B cell (primary cell): Measurements from ENCODE around the gene ARHGEF37. TPM values are rescaled to one million over a fixed set of nuclear protein-coding genes. Genes with fewer than 3 reads are reported as not detected.

Source experiments
- ATAC-seq: fragments of 200-7000 bp; cut with Tn5 transposase; one replicate; pipeline ENCODE4 v1.10.0; 2021; ENCODE audit warnings: low read depth, mild to moderate bottlenecking, moderate number of reproducible peaks, moderate library complexity
- CTCF ChIA-PET: fragments of 350-600 bp; sonication (Branson Sonifier 250); formaldehyde crosslinking; loops from one replicate; lab custom pipeline; 2021; ENCODE audit warnings: antibody characterized with exemption, inconsistent platforms; lab: Charles Lee
- POLR2A ChIA-PET: fragments of 350-600 bp; sonication (Branson Sonifier 250); formaldehyde crosslinking; loops from one replicate; lab custom pipeline; 2021; ENCODE audit warnings: antibody characterized with exemption; lab: Charles Lee
- DNase-seq: peaks from one replicate; pipeline ENCODE4 v3.0.0; 2013
- H2AFZ ChIP-seq: 2 replicates; pipeline ENCODE4 v1.6.1; 2012; ENCODE audit warnings: mild to moderate bottlenecking, low read depth, low read length; ENCODE audit not compliant: insufficient read depth, poor library complexity, severe bottlenecking
- H3K27ac ChIP-seq, 2 donors: 1 replicate in 1 of 2; 2 replicates in 1 of 2; pipeline ENCODE4 v1.5.1; 2012 to 2013; ENCODE audit warnings: low read length in 2 of 2, mild to moderate bottlenecking in 2 of 2, moderate library complexity in 1 of 2
- H3K27me3 ChIP-seq, 4 experiments: fragments of 200-600 bp in 1 of 4; sonication (generic) in 1 of 4; replicated peaks in 1 of 4; 1 replicate in 2 of 4; 2 replicates in 2 of 4; pipeline versions ENCODE4 v1.6.1 to v1.7.0; 2013 to 2016; ENCODE audit warnings: low read length in 3 of 4, mild to moderate bottlenecking in 2 of 4, mixed read lengths in 1 of 4, moderate library complexity in 1 of 4; ENCODE audit not compliant: insufficient read depth in 4 of 4, control insufficient read depth in 3 of 4; ENCODE audit errors: control extremely low read depth in 1 of 4
- H3K36me3 ChIP-seq, 2 experiments: replicated peaks in 1 of 2; 1 replicate in 1 of 2; 2 replicates in 1 of 2; pipeline versions ENCODE4 v1.6.1 to v1.7.1; 2013; ENCODE audit warnings: low read length in 1 of 2; ENCODE audit not compliant: insufficient read depth in 2 of 2, control insufficient read depth in 1 of 2; ENCODE audit errors: control extremely low read depth in 1 of 2, extremely low read depth in 1 of 2
- H3K4me1 ChIP-seq, 2 donors: fragments of 200-600 bp in 1 of 2; sonication (generic) in 1 of 2; 1 replicate in 1 of 2; 2 replicates in 1 of 2; pipeline versions ENCODE4 v1.5.1 to v1.6.1; 2013 to 2017; ENCODE audit warnings: low read length in 2 of 2; ENCODE audit not compliant: control insufficient read depth in 2 of 2, insufficient read depth in 2 of 2
- H3K4me2 ChIP-seq: replicated peaks from 2 replicates; pipeline ENCODE3; 2012; ENCODE audit warnings: mild to moderate bottlenecking, low read depth, low read length; ENCODE audit not compliant: poor library complexity, severe bottlenecking
- H3K4me3 ChIP-seq, 5 experiments: fragments of 200-600 bp in 1 of 5; sonication (generic) in 1 of 5; 1 replicate in 3 of 5; 2 replicates in 2 of 5; pipeline versions ENCODE4 v1.5.1 to v1.7.0; 2011 to 2016; ENCODE audit warnings: low read length in 4 of 5, mild to moderate bottlenecking in 4 of 5, low read depth in 2 of 5, control low read depth in 1 of 5, moderate library complexity in 1 of 5; ENCODE audit not compliant: insufficient read depth in 1 of 5; ENCODE audit errors: control extremely low read depth in 1 of 5, extremely low read depth in 1 of 5
- H3K79me2 ChIP-seq: fragments of 200-600 bp; sonication (generic); one replicate; pipeline ENCODE4 v1.6.0; 2016; ENCODE audit warnings: low read length; ENCODE audit not compliant: control insufficient read depth, insufficient read depth
- H3K9ac ChIP-seq: fragments of 200-600 bp; sonication (generic); 2 replicates; pipeline ENCODE4 v1.6.1; 2017; ENCODE audit warnings: mild to moderate bottlenecking, low read length, moderate library complexity
- H3K9me3 ChIP-seq, 3 donors: one replicate each; pipeline versions ENCODE4 v1.6.1 to v1.7.1; 2013; ENCODE audit warnings: low read length in 2 of 3; ENCODE audit not compliant: control insufficient read depth in 2 of 3, insufficient read depth in 1 of 3; ENCODE audit errors: control extremely low read depth in 1 of 3
- H4K20me1 ChIP-seq: 2 replicates; pipeline ENCODE4 v1.6.0; 2012; ENCODE audit warnings: mild to moderate bottlenecking, low read length; ENCODE audit not compliant: insufficient read depth, control insufficient read depth, poor library complexity, severe bottlenecking
- H3K27ac Mint-ChIP-seq: one replicate; pipeline ENCODE4 v1.8.0; 2021; ENCODE audit warnings: mixed read lengths
- H3K27me3 Mint-ChIP-seq: one replicate; pipeline ENCODE4 v1.8.0; 2021; ENCODE audit warnings: mixed read lengths
- H3K4me1 Mint-ChIP-seq: one replicate; pipeline ENCODE4 v1.8.0; 2021; ENCODE audit warnings: mixed read lengths
- H3K4me3 Mint-ChIP-seq: one replicate; pipeline ENCODE4 v1.8.0; 2021; ENCODE audit warnings: mixed read lengths
- H3K9me3 Mint-ChIP-seq: one replicate; pipeline ENCODE4 v1.8.0; 2022; ENCODE audit warnings: mixed read lengths; ENCODE audit not compliant: insufficient read depth
- EZH2 ChIP-seq: IDR thresholded peaks from 2 replicates; pipeline ENCODE4 v1.6.1; 2012; ENCODE audit warnings: borderline replicate concordance, low read depth, mild to moderate bottlenecking, moderate library complexity, low read length; ENCODE audit not compliant: insufficient read depth, poor library complexity, severe bottlenecking
- WGBS: methylation state at CpG from one replicate; pipeline ENCODE4 v1.1.5; 2013; ENCODE audit warnings: missing lambda C conversion rate; ENCODE audit not compliant: insufficient coverage; 5-methylcytosine and 5-hydroxymethylcytosine counted together
- intact Hi-C: fragments of 100-400 bp; cut with micrococcal nuclease; formaldehyde crosslinking; loops from one replicate; pipeline ENCODE4 v1.10.0; 2022
- polyA plus RNA-seq: library from polyadenylated mRNA; depleted of rRNA; stranded (reverse); fragments of >200 nt; gene quantifications from 2 replicates; pipeline ENCODE4 v1.2.3, GENCODE V29; 2012
- total RNA-seq, 2 donors: library from RNA; stranded (reverse); fragments of 120-200 nt in 1 of 2; gene quantifications; 1 replicate in 1 of 2; 2 replicates in 1 of 2; pipeline versions ENCODE4 v1.2.3 to v1.2.4, GENCODE V29; 2013 to 2022
- TF ChIP-seq, protein P1 (sequence below): fragments of 200-600 bp; IDR thresholded peaks from one replicate; pipeline ENCODE4 v1.8.0; 2022; ENCODE audit warnings: antibody characterized with exemption, mild to moderate bottlenecking

The ARHGEF37 gene
- total and polyA plus RNA-seq, 2 donors (not counting 1 experiment from before 2014, with no cell fraction given) = 0.06 to 1.7 TPM

DNA sequence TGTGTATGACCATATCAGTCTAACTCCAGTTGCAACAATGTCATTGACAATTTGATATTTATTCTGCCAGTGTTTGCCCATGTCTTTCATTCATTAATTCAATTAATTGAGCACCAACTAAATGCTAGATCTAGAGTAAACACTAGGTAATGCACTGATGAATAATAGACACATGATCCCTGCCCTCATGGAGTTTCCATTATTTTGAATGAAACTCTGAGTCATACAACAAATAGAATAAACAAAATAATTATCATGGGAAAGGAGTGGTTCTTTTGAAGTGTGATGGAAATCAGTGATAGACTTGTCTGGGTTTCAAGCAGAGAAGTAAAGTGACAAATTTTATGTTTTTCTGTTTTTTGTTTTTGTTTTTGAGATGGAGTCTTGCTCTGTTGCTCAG is 4.6 kb downstream of the ARHGEF37 start:
- Histone ChIP-seq H3K36me3 (no peaks in the 10 kb centered on the region), H3K9me3 (peaks cover 0 to 3% (median 0%) of the 10 kb centered on the region in 3 donors), H3K9ac (no peak overlapping the region), H2AFZ (no peak overlapping the region), H3K27me3 (peaks cover 0 to 12% (median 6%) of the 10 kb centered on the region in 4 experiments), H3K4me3 (no peak overlapping the region), H3K4me1 (peaks cover 7 to 8% of the 10 kb centered on the region in 2 donors), H3K79me2 (no peaks in the 10 kb centered on the region), H3K4me2 (no peak overlapping the region), H4K20me1 (no peaks in the 10 kb centered on the region), H3K27ac (no peak overlapping the region)
- H3K27ac Mint-ChIP-seq = no peak overlapping the region
- TF ChIP-seq, protein P1, sequence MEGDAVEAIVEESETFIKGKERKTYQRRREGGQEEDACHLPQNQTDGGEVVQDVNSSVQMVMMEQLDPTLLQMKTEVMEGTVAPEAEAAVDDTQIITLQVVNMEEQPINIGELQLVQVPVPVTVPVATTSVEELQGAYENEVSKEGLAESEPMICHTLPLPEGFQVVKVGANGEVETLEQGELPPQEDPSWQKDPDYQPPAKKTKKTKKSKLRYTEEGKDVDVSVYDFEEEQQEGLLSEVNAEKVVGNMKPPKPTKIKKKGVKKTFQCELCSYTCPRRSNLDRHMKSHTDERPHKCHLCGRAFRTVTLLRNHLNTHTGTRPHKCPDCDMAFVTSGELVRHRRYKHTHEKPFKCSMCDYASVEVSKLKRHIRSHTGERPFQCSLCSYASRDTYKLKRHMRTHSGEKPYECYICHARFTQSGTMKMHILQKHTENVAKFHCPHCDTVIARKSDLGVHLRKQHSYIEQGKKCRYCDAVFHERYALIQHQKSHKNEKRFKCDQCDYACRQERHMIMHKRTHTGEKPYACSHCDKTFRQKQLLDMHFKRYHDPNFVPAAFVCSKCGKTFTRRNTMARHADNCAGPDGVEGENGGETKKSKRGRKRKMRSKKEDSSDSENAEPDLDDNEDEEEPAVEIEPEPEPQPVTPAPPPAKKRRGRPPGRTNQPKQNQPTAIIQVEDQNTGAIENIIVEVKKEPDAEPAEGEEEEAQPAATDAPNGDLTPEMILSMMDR = no peak
- TF ChIP-seq EZH2 = no peak
- intact Hi-C loops = no loop called here
- peaks cover 7% of the 10 kb centered on the region for H3K4me1 Mint-ChIP-seq
- H3K9me3 Mint-ChIP-seq = no peaks in the 10 kb centered on the region
- H3K27me3 Mint-ChIP-seq = peaks cover 9% of the 10 kb centered on the region
- DNase-seq (no peak), ATAC-seq (no peak)
- CTCF ChIA-PET = no interaction called here
- H3K4me3 Mint-ChIP-seq = no peak overlapping the region
- POLR2A ChIA-PET = no interaction called here

DNA sequence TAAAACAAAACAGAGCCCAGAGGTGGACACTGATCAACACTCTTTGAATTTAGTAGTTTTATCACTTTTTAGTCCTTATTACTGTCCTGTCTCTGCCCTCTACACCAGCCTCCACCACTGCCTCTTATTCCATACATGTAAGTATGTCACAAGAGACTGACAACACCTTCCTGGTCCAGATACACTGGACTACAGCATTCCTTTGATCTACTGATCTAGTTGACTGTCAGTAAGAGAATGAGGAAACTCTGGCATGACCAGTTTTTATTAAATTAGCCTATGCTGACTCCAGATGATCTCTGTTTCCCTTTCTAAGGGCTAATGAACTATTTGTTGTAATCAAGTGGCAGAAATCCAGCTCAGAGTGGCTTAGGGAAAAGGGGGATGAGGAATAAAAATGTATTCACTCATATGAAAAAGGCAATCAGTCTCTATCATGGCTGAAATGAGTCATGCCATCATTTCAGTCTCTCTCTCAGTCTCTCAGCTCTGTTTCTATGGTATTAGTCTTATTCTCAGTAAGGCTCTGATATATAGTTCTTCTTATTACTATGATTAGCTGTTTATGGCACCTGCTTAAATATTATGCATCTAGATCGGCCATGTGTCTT is 5.5 kb downstream of the ARHGEF37 start:
- Histone ChIP-seq H3K9ac (no peak overlapping the region), H3K4me1 (no peaks in the 10 kb centered on the region), H3K9me3 (no peaks in the 10 kb centered on the region), H4K20me1 (no peaks in the 10 kb centered on the region), H3K27ac (no peak overlapping the region), H3K4me2 (no peak overlapping the region), H3K4me3 (no peak overlapping the region), H3K36me3 (no peaks in the 10 kb centered on the region), H2AFZ (no peak overlapping the region), H3K79me2 (no peaks in the 10 kb centered on the region), H3K27me3 (peaks cover 0 to 5% (median 2%) of the 10 kb centered on the region in 4 experiments)
- intact Hi-C loops = no loop called here
- no peak overlapping the region for H3K4me3 Mint-ChIP-seq
- ChIA-PET CTCF (interaction anchor here (0.7 kb wide), 1 partner anchor 22 kb away, joined by 3 read pairs; no protein-coding TSS in a partner anchor), POLR2A (no interaction called here)
- peaks cover 5% of the 10 kb centered on the region for H3K27me3 Mint-ChIP-seq
- TF ChIP-seq EZH2 = no peak
- TF ChIP-seq, protein P1 = no peak
- WGBS = no CpG with 5 or more reads among the region's 1 CpG
- no peak overlapping the region for H3K27ac Mint-ChIP-seq
- H3K4me1 Mint-ChIP-seq = peaks cover under 1% of the 10 kb centered on the region
- DNase-seq (no peak), ATAC-seq (no peak)
- no peaks in the 10 kb centered on the region for H3K9me3 Mint-ChIP-seq
